ENCODE measurements around the gene ARFGAP2.

- TF ChIP-seq POLR2A (IDR thresholded peaks at IDR 0.05; ENCODE audit: low read depth, low read length) (no peak), POLR2AphosphoS5 (IDR thresholded peaks at IDR 0.05; ENCODE audit: insufficient read depth, low read depth, low read length) (no peak), JUN (IDR thresholded peaks at IDR 0.05; ENCODE audit: borderline replicate concordance, insufficient read depth, insufficient read length, low read depth) (no peak), EZH2 (IDR thresholded peaks at IDR 0.05; ENCODE audit: borderline replicate concordance, low read depth, low read length, severe bottlenecking) (no peak), MYC (IDR thresholded peaks at IDR 0.05; ENCODE audit: low read depth, low read length) (no peak), GATA2 (IDR thresholded peaks at IDR 0.05; ENCODE audit: insufficient read depth, insufficient read length, low read depth, low read length) (no peak)
- TF ChIP-seq, protein P1, sequence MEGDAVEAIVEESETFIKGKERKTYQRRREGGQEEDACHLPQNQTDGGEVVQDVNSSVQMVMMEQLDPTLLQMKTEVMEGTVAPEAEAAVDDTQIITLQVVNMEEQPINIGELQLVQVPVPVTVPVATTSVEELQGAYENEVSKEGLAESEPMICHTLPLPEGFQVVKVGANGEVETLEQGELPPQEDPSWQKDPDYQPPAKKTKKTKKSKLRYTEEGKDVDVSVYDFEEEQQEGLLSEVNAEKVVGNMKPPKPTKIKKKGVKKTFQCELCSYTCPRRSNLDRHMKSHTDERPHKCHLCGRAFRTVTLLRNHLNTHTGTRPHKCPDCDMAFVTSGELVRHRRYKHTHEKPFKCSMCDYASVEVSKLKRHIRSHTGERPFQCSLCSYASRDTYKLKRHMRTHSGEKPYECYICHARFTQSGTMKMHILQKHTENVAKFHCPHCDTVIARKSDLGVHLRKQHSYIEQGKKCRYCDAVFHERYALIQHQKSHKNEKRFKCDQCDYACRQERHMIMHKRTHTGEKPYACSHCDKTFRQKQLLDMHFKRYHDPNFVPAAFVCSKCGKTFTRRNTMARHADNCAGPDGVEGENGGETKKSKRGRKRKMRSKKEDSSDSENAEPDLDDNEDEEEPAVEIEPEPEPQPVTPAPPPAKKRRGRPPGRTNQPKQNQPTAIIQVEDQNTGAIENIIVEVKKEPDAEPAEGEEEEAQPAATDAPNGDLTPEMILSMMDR (IDR thresholded peaks at IDR 0.05; ENCODE audit: extremely low read depth in 1 of 2, insufficient read depth in 1 of 2, low read depth in 1 of 2, low read length in 2 of 2): no peak
- TF ChIP-seq, protein P2, sequence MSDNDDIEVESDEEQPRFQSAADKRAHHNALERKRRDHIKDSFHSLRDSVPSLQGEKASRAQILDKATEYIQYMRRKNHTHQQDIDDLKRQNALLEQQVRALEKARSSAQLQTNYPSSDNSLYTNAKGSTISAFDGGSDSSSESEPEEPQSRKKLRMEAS (IDR thresholded peaks at IDR 0.05; ENCODE audit: insufficient read depth, insufficient read length): no peak
Observed at GRCh38 chr11:47121731-47122130, 54.9 kb downstream of the ARFGAP2 start.
